A204.1 (cell line): ENCODE results near the gene ITGAL.
A peak's percentile ranks its signal among the peaks of the same experiment; 100 is the strongest.

Experiments
- FAIRE-seq: peaks from 2 replicates; lab custom pipeline; 2012; peaks lifted over from hg19 to GRCh38; lab: Jason Lieb, UNC

The ITGAL gene

GRCh38 chr16:30569281-30569680, 96.7 kb downstream of the ITGAL start:
- FAIRE-seq: no peak

DNA sequence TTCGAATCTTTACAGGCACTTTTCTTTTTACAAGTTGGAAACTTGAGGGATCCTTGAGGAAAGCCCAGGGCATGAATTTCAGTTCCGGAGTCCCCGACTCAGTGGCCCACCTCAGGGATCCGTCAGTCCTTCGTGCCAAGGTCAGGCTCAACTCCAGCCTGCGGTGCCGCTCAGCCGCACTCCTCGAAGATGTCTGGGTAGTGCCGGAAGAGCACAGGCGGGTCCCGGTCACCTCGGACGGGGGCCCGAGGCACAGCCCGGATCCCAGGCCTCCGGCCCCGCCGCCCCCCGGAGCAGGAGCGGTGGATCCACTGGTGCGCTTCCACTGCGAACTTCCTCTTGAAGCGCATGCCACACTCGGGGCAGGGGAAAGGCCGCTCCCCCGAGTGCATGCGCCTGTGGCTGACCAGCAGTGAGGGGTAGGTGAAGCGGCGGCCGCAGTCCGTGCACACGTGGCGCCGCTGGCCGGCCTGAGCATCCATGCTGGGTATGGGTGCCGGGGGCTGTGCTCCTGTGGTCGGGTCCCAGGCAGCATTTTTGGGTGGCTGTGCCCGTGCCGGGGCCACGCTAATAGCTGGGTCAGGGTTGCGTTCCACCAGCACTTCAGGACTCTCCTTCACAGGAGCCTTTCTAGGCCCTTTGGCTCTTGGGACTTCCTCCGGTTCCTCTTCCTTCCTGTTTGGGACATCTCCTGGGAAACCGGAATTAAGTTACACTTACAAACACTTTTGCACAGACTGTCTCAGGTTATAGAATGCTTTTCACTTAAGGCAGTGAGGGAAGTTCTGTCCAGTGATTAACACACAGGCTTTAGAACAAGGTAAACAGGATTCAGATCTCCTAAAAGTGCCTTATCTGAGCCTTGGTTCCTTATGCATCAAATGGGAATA, 97.4 kb downstream of the ITGAL start:
- FAIRE-seq: no peak

DNA sequence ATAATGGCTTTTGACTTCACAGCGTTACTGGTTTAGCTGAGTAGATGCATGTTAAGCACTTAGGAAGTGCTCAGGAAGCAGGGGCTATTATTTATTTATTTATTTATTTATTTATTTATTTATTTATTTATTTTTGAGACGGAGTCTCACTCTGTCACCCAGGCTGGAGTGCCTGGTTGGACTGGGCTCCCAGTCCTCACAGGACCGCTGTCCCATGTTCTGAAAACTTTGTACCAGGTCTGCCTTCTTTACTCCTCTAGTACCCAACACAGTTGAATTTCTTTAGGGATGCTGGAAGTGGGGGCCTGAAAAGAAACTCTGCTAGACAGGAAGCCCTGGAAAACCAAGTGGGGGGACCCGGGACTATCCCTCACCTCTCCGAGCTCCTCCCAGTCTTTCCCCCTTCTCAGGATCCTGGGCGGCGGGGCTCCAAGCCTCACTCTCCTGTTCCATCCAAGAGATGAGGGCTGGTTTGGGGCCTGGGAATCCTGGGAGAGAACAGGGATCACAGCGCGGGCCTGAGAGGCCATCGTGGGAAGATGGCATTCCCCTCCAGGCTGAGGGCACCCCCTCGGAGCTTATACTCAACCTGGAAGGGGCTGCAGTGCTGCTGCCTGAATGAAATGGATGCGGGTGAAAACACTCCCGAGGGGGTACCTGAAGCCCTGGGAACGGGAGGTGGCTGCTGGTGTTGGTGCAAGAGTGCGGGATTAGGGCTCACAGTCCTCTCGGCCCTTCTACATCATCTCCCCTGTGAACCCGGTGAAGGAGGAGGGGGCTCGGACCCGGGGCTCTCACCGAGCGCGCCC, 98.3 kb downstream of the ITGAL start:
- FAIRE-seq: no peak

- peak; percentile 95 for FAIRE-seq
Measured at GRCh38 chr16:30571445-30572322, 99.1 kb downstream of the ITGAL start, which contains the start of gene ZNF688. ZNF688 (minus strand) TSS chr16:30571714; CDS start chr16:30571629, 85 bp downstream.
